H1 (cell line): ENCODE measurements around the gene SLC43A2. TPM values are rescaled to one million over a fixed set of nuclear protein-coding genes. Genes with fewer than 3 reads are reported as not detected.
A peak's percentile ranks its signal among the peaks of the same experiment; 100 is the strongest.

Experiments
- CTCF ChIA-PET: fragments of 300-600 bp; sonication (Branson Sonifier 250); formaldehyde crosslinking; loops from one replicate; lab custom pipeline; 2021; ENCODE audit not compliant: partially characterized antibody; lab: Charles Lee
- POLR2A ChIA-PET: fragments of 300-600 bp; sonication (Branson Sonifier 250); formaldehyde crosslinking; loops from one replicate; lab custom pipeline; 2021; ENCODE audit warnings: inconsistent platforms; ENCODE audit not compliant: partially characterized antibody; lab: Charles Lee
- DNase-seq, 2 experiments: peaks; one replicate each; pipeline versions ENCODE4 v3.0.0 to v3.0.0-alpha.2; 2010 to 2022; ENCODE audit warnings: low spot score in 2 of 2, low read depth in 1 of 2, mixed read lengths in 1 of 2
- FAIRE-seq: peaks from 2 replicates; lab custom pipeline; 2011; peaks lifted over from hg19 to GRCh38; lab: Jason Lieb, UNC
- H2AFZ ChIP-seq: 2 replicates; pipeline ENCODE4 v1.8.1; 2012; ENCODE audit warnings: low read length, inconsistent platforms
- H2AK5ac ChIP-seq: 2 replicates; pipeline ENCODE4 v1.6.1; 2013; ENCODE audit warnings: low read depth, low read length
- H2BK120ac ChIP-seq: replicated peaks from 2 replicates; pipeline ENCODE3; 2013; ENCODE audit warnings: low read depth, low read length, inconsistent platforms
- H2BK12ac ChIP-seq: 2 replicates; pipeline ENCODE4 v1.6.1; 2013; ENCODE audit warnings: low read depth, low read length
- H2BK15ac ChIP-seq: 2 replicates; pipeline ENCODE4 v1.6.1; 2013; ENCODE audit warnings: low read length
- H2BK20ac ChIP-seq: 2 replicates; pipeline ENCODE4 v1.6.1; 2013; ENCODE audit warnings: low read length
- H2BK5ac ChIP-seq: 2 replicates; pipeline ENCODE4 v1.6.1; 2013; ENCODE audit warnings: low read depth, low read length
- H3K14ac ChIP-seq: 2 replicates; pipeline ENCODE4 v1.6.1; 2013; ENCODE audit warnings: inconsistent platforms; ENCODE audit not compliant: insufficient read length
- H3K18ac ChIP-seq: 2 replicates; pipeline ENCODE4 v1.6.1; 2013; ENCODE audit warnings: low read length; ENCODE audit errors: extremely low read depth
- H3K23ac ChIP-seq: 2 replicates; pipeline ENCODE4 v1.6.1; 2013; ENCODE audit warnings: inconsistent platforms; ENCODE audit not compliant: insufficient read length
- H3K23me2 ChIP-seq: 2 replicates; pipeline ENCODE4 v1.6.1; 2013; ENCODE audit warnings: low read depth, low read length
- H3K27ac ChIP-seq: 2 replicates; pipeline ENCODE4 v1.6.1; 2011; ENCODE audit warnings: low read depth, low read length, inconsistent platforms
- H3K27me3 ChIP-seq, 4 experiments: replicated peaks in 1 of 4; 1 replicate in 1 of 4; 2 replicates in 3 of 4; pipeline versions ENCODE4 v1.6.1 to v1.8.1; 2011 to 2013; ENCODE audit warnings: low read length in 3 of 4, mild to moderate bottlenecking in 3 of 4, inconsistent platforms in 2 of 4, mixed read lengths in 2 of 4, moderate library complexity in 1 of 4; ENCODE audit not compliant: control insufficient read depth in 3 of 4, insufficient read depth in 3 of 4; ENCODE audit errors: extremely low read depth in 1 of 4
- H3K36me3 ChIP-seq, 4 experiments: 2 replicates each; pipeline versions ENCODE4 v1.6.1 to v1.8.1; 2011 to 2013; ENCODE audit warnings: mild to moderate bottlenecking in 4 of 4, low read length in 3 of 4, moderate library complexity in 2 of 4, control low read depth in 1 of 4, inconsistent platforms in 1 of 4; ENCODE audit not compliant: insufficient read depth in 4 of 4, control insufficient read depth in 2 of 4
- H3K4ac ChIP-seq: replicated peaks from 2 replicates; pipeline ENCODE3; 2013; ENCODE audit warnings: low read length, low read depth, mixed read lengths, inconsistent platforms; ENCODE audit not compliant: insufficient read length
- H3K4me1 ChIP-seq, 4 experiments: replicated peaks in 1 of 4; 1 replicate in 1 of 4; 2 replicates in 3 of 4; pipeline versions ENCODE4 v1.6.1 to v1.8.1; 2011 to 2013; ENCODE audit warnings: low read length in 3 of 4, inconsistent platforms in 2 of 4, mixed read lengths in 1 of 4; ENCODE audit not compliant: insufficient read depth in 4 of 4, control insufficient read depth in 3 of 4
- H3K4me2 ChIP-seq, 2 experiments: 2 replicates each; pipeline versions ENCODE4 v1.6.1 to v1.8.1; 2011 to 2013; ENCODE audit warnings: low read depth in 2 of 2, low read length in 2 of 2, control low read depth in 1 of 2, inconsistent platforms in 1 of 2, mild to moderate bottlenecking in 1 of 2; ENCODE audit not compliant: insufficient read depth in 1 of 2
- H3K4me3 ChIP-seq, 4 experiments: fragments of 200-600, 300-600 bp in 1 of 4; sonication (generic), shearing (Covaris generic), sonication (Bioruptor Twin) in 1 of 4; 2 replicates each; pipeline versions ENCODE4 v1.5.1 to v1.8.1; 2011 to 2016; ENCODE audit warnings: low read length in 4 of 4, low read depth in 3 of 4, control low read depth in 2 of 4, inconsistent platforms in 2 of 4, mild to moderate bottlenecking in 2 of 4, mixed read lengths in 1 of 4, moderate library complexity in 1 of 4; ENCODE audit not compliant: insufficient read depth in 2 of 4; ENCODE audit errors: extremely low read depth in 1 of 4
- H3K56ac ChIP-seq: replicated peaks from 2 replicates; pipeline ENCODE3; 2013; ENCODE audit warnings: low read depth, mild to moderate bottlenecking, mixed read lengths, low read length, inconsistent platforms; ENCODE audit not compliant: insufficient read length
- H3K79me1 ChIP-seq: 2 replicates; pipeline ENCODE4 v1.6.1; 2013; ENCODE audit warnings: low read depth, low read length, control low read depth
- H3K79me2 ChIP-seq, 2 experiments: 2 replicates each; pipeline versions ENCODE4 v1.6.1 to v1.8.1; 2012 to 2013; ENCODE audit warnings: low read length in 2 of 2, mild to moderate bottlenecking in 2 of 2, inconsistent platforms in 1 of 2; ENCODE audit not compliant: insufficient read depth in 2 of 2, control insufficient read depth in 1 of 2
- H3K9ac ChIP-seq, 4 experiments: replicated peaks in 1 of 4; 1 replicate in 1 of 4; 2 replicates in 3 of 4; pipeline versions ENCODE4 v1.6.1 to v1.8.1; 2011 to 2013; ENCODE audit warnings: low read depth in 3 of 4, low read length in 3 of 4, control low read depth in 2 of 4, mild to moderate bottlenecking in 2 of 4, moderate library complexity in 2 of 4, inconsistent platforms in 1 of 4; ENCODE audit errors: extremely low read depth in 1 of 4
- H3K9me3 ChIP-seq, 2 experiments: 2 replicates each; pipeline versions ENCODE4 v1.6.1 to v1.8.1; 2012 to 2013; ENCODE audit warnings: mild to moderate bottlenecking in 2 of 2, moderate library complexity in 2 of 2, control low read depth in 1 of 2, inconsistent platforms in 1 of 2, low read depth in 1 of 2, low read length in 1 of 2, mixed read lengths in 1 of 2; ENCODE audit not compliant: insufficient read depth in 2 of 2
- H4K20me1 ChIP-seq, 2 experiments: replicated peaks in 1 of 2; 2 replicates each; pipeline versions ENCODE3 to v1.8.1; 2011 to 2013; ENCODE audit warnings: inconsistent platforms in 2 of 2, low read length in 2 of 2, mild to moderate bottlenecking in 1 of 2; ENCODE audit not compliant: insufficient read depth in 2 of 2, control insufficient read depth in 1 of 2
- H4K5ac ChIP-seq: 2 replicates; pipeline ENCODE4 v1.6.1; 2013; ENCODE audit warnings: low read length, low read depth, mixed read lengths, inconsistent platforms; ENCODE audit not compliant: insufficient read length
- H4K8ac ChIP-seq: 2 replicates; pipeline ENCODE4 v1.8.0; 2013; ENCODE audit warnings: mild to moderate bottlenecking, moderate library complexity, low read length, inconsistent platforms; ENCODE audit not compliant: insufficient read depth; ENCODE audit errors: extremely low read depth
- H4K91ac ChIP-seq: replicated peaks from 2 replicates; pipeline ENCODE3; 2013; ENCODE audit warnings: low read length, mixed read lengths, inconsistent platforms; ENCODE audit not compliant: insufficient read length
- BACH1 ChIP-seq: IDR thresholded peaks from 2 replicates; pipeline ENCODE4 v1.6.1; 2012; ENCODE audit warnings: low read length, improper control_type of control experiment
- CEBPB ChIP-seq: IDR thresholded peaks from 2 replicates; pipeline ENCODE4 v1.6.1; 2012; ENCODE audit warnings: low read depth, low read length
- EP300 ChIP-seq, 2 experiments: IDR thresholded peaks; 1 replicate in 1 of 2; 2 replicates in 1 of 2; pipeline ENCODE4 v1.6.1; 2011 to 2012; ENCODE audit warnings: low read depth in 2 of 2, low read length in 2 of 2, mild to moderate bottlenecking in 2 of 2, borderline replicate concordance in 1 of 2, inconsistent platforms in 1 of 2, moderate library complexity in 1 of 2
- FOSL1 ChIP-seq: IDR thresholded peaks from 2 replicates; pipeline ENCODE4 v1.6.1; 2011; ENCODE audit warnings: mild to moderate bottlenecking, low read depth, low read length, moderate library complexity; ENCODE audit not compliant: insufficient read depth
- GABPA ChIP-seq: IDR thresholded peaks from 2 replicates; pipeline ENCODE4 v1.6.1; 2011; ENCODE audit warnings: mild to moderate bottlenecking, low read length, moderate library complexity, borderline replicate concordance; ENCODE audit not compliant: insufficient read depth
- GTF2F1 ChIP-seq: IDR thresholded peaks from 2 replicates; pipeline ENCODE4 v1.6.1; 2012; ENCODE audit warnings: low read depth, low read length, improper control_type of control experiment, borderline replicate concordance
- MAFK ChIP-seq: IDR thresholded peaks from 2 replicates; pipeline ENCODE4 v1.6.1; 2012; ENCODE audit warnings: low read depth, mild to moderate bottlenecking, improper control_type of control experiment, low read length
- SAP30 ChIP-seq: fragments of 300-600 bp; sonication (generic); IDR thresholded peaks from 2 replicates; pipeline ENCODE4 v1.7.1; 2012; ENCODE audit warnings: low read length, moderate library complexity, mild to moderate bottlenecking, inconsistent platforms; ENCODE audit not compliant: insufficient read depth, insufficient replicate concordance
- USF2 ChIP-seq: IDR thresholded peaks from 2 replicates; pipeline ENCODE4 v1.6.1; 2011; ENCODE audit warnings: low read length, improper control_type of control experiment
- WGBS, 2 experiments: shearing (Covaris generic) in 1 of 2; methylation state at CpG; one replicate each; pipeline versions ENCODE4 v1.1.6 to v1.1.7; 2013 to 2015; ENCODE audit warnings: low lambda C conversion rate in 2 of 2, mixed read lengths in 2 of 2, inconsistent platforms in 1 of 2, low coverage in 1 of 2, missing lambda C conversion rate in 1 of 2; ENCODE audit not compliant: insufficient replicate concordance in 2 of 2, insufficient coverage in 1 of 2, insufficient read length in 1 of 2; ENCODE audit errors: extremely low coverage in 1 of 2, missing lambda C conversion rate in 1 of 2; 5-methylcytosine and 5-hydroxymethylcytosine counted together
- polyA plus RNA-seq, 7 experiments: library from polyadenylated mRNA; depleted of rRNA in 3 of 7; stranded (reverse) in 5 of 7; unstranded in 2 of 7; fragments of >200 nt in 5 of 7; fragments of 200-250 nt in 2 of 7; gene quantifications; 1 replicate in 5 of 7; 2 replicates in 1 of 7; 4 replicates in 1 of 7; pipeline versions ENCODE4 v1.2.1 to v1.2.3, GENCODE V29; 2011 to 2013; ENCODE audit warnings: missing spikeins in 2 of 7, mixed read lengths in 2 of 7
- total RNA-seq: library from RNA; stranded (reverse); fragmentation: NEBNext Ultra II Directional; extraction: Animal tissue kit (Norgen Biotek cat#: 25700); gene quantifications from 2 replicates; pipeline ENCODE4 v1.2.1, GENCODE V29; 2021

Gene SLC43A2
- total and polyA plus RNA-seq, 2 of the 8 experiments (the other 6 are each of a cell fraction or from before 2014, with no cell fraction given), result 6.6 to 10.5 TPM

- FAIRE-seq, result no peak
- Histone ChIP-seq H4K91ac (no peak overlapping the region), H3K9me3 (no peaks in the 10 kb centered on the region), H3K23me2 (no peaks in the 10 kb centered on the region), H2BK12ac (0 out of 2 replicates have a peak overlapping the region, but pooled peaks have one; percentile 71), H2BK120ac (no peak overlapping the region), H3K27me3 (no peaks in the 10 kb centered on the region), H3K23ac (no peak overlapping the region), H4K8ac (peak overlapping the region; percentile 9; the same call in 1 of the 2 replicates), H2AFZ (no peak overlapping the region), H3K18ac (no peak overlapping the region), H3K4me1 (peaks cover 0 to 14% (median 11%) of the 10 kb centered on the region in 4 experiments; a peak in 6 of 7 replicates), H2BK15ac (0 out of 2 replicates have a peak overlapping the region, but pooled peaks have one; percentile 31), H3K4me3 (no peak overlapping the region), H3K79me2 (no peaks in the 10 kb centered on the region), H3K4me2 (no peak overlapping the region), H2BK20ac (no peak overlapping the region), H3K36me3 (no peaks in the 10 kb centered on the region), H3K4ac (no peak overlapping the region), H2BK5ac (peak overlapping the region; percentile 26; the same call in 1 of the 2 replicates), H4K20me1 (no peaks in the 10 kb centered on the region), H3K56ac (no peak overlapping the region), H3K14ac (no peak overlapping the region), H3K79me1 (no peaks in the 10 kb centered on the region), H3K27ac (no peak overlapping the region), H2AK5ac (no peak overlapping the region), H4K5ac (no peak overlapping the region), H3K9ac (no peak overlapping the region)
- 94% methylated on average over 22 of the region's 33 CpGs; no CpG with 5 or more reads in 1 of the 2 experiments for WGBS, 2 experiments
- DNase-seq, result no peak
- POLR2A ChIA-PET, result interaction anchor here (0.5 to 1.6 kb wide), 3 partner anchors 18 to 52 kb away, joined by 3 to 8 read pairs (median 5); no protein-coding TSS in a partner anchor
- CTCF ChIA-PET, result interaction anchor here (0.5 to 1.9 kb wide), 8 partner anchors 11 to 284 kb away, joined by 3 to 7 read pairs (median 3); no protein-coding TSS in a partner anchor
- TF ChIP-seq GTF2F1, result no peak
- TF ChIP-seq BACH1, result peak; percentile 50; the same call in 1 of the 2 replicates
- no peak for TF ChIP-seq FOSL1
- TF ChIP-seq SAP30, result no peak
- TF ChIP-seq CEBPB, result no peak
- no peak for TF ChIP-seq GABPA
- no peak for TF ChIP-seq USF2
- TF ChIP-seq MAFK, result peak; percentile 96
- no peak for TF ChIP-seq EP300 (IDR thresholded peaks at IDR 0.05; ENCODE audit: borderline replicate concordance in 1 of 2, low read depth in 2 of 2, low read length in 2 of 2)
Measured at GRCh38 chr17:1588821-1589585, 39.6 kb downstream of the SLC43A2 start.
